Suprapubic skin (tissue), 4 donors: ENCODE results near the gene DRD1.

ENCODE experiments used
- CTCF ChIP-seq, 2 donors: fragments of 200-600 bp in 1 of 2; fragments of 450-650 bp in 1 of 2; sonication (generic) in 1 of 2; IDR thresholded peaks; one replicate each; pipeline ENCODE4 v1.5.1; 2016 to 2019; ENCODE audit warnings: antibody characterized with exemption in 2 of 2, mild to moderate bottlenecking in 1 of 2, moderate library complexity in 1 of 2
- EP300 ChIP-seq: sonication (generic); formaldehyde crosslinking; IDR thresholded peaks from one replicate; pipeline ENCODE4 v1.6.1; 2017; ENCODE audit warnings: antibody characterized with exemption
- POLR2A ChIP-seq, 2 donors: fragments of 450-650 bp; IDR thresholded peaks; one replicate each; pipeline ENCODE4 v1.6.1; 2017; ENCODE audit warnings: antibody characterized with exemption in 2 of 2, mild to moderate bottlenecking in 2 of 2, moderate library complexity in 2 of 2
- POLR2AphosphoS5 ChIP-seq, 3 donors: sonication (generic); formaldehyde crosslinking; IDR thresholded peaks; one replicate each; pipeline ENCODE4 v1.6.1; 2017; ENCODE audit warnings: antibody characterized with exemption in 3 of 3

DNA sequence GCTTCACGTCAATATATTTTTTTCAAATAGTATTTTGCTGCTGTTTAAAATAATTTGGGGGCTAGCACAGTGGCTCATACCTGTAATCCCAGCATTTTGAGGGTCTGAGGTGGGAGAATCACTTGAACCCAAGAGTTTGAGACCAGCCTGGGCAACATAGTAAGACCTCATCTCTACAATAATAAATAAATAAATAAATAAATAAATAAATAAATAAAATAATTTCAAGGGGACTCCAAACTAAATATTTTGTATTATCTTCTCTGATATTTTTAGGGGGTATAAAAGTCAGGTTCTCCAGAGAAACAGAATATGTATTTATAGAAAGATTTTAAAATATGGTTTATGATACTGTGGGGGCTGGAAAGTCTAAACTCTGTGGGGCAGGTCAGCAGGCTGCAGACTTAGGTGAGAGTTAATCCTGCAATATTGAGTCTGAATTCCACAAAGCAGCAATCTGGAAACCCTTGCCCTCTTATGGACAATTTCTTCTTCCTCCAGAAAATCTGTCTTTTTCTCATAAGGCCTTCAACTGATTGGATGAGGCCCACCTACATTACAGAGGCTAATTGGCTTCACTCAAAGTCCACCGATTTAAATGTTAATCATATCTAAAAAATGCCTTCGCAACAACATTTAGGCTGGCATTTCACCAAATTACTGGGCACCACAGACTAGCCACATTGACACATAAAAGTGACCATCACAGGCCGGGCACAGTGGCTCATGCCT, 53.5 kb downstream of the DRD1 start:
- no peak for TF ChIP-seq POLR2A (IDR thresholded peaks at IDR 0.05)
- no peak for TF ChIP-seq CTCF (IDR thresholded peaks at IDR 0.05)
- no peak for TF ChIP-seq POLR2AphosphoS5 (IDR thresholded peaks at IDR 0.05)
- no peak for TF ChIP-seq EP300
